SK-N-SH treated with all-trans-retinoic acid at 6 μM for 48 hours (cell line): ENCODE measurements around the gene MAP1S.

Experiments
- BACH2 ChIP-seq: fragments of 250-450 bp; sonication (Bioruptor Pico); IDR thresholded peaks from 2 replicates; pipeline ENCODE4 v1.9.0; 2021; ENCODE audit warnings: mild to moderate bottlenecking, borderline replicate concordance
- CREB5 ChIP-seq: fragments of 250-450 bp; sonication (Bioruptor Pico); IDR thresholded peaks from 2 replicates; pipeline ENCODE4 v1.5.1; 2020; ENCODE audit warnings: low read depth, mild to moderate bottlenecking, moderate library complexity
- CSDC2 ChIP-seq: fragments of 250-450 bp; sonication (Bioruptor Pico); IDR thresholded peaks from 2 replicates; pipeline ENCODE4 v1.5.0; 2020; ENCODE audit warnings: mild to moderate bottlenecking, moderate library complexity
- CSRNP3 ChIP-seq: fragments of 250-450 bp; sonication (Bioruptor Pico); IDR thresholded peaks from 2 replicates; pipeline ENCODE4 v1.5.1; 2021; ENCODE audit warnings: mild to moderate bottlenecking, moderate library complexity
- POU6F1 ChIP-seq: fragments of 250-450 bp; sonication (Bioruptor Pico); IDR thresholded peaks from 2 replicates; pipeline ENCODE4 v1.8.0; 2021; ENCODE audit warnings: low read depth, mild to moderate bottlenecking, moderate library complexity, borderline replicate concordance
- RARB ChIP-seq: fragments of 250-450 bp; sonication (Bioruptor Pico); IDR thresholded peaks from 2 replicates; pipeline ENCODE4 v1.8.0; 2021; ENCODE audit warnings: mild to moderate bottlenecking, moderate library complexity
- SNAI2 ChIP-seq: fragments of 250-450 bp; sonication (Bioruptor Pico); IDR thresholded peaks from 2 replicates; pipeline ENCODE4 v1.5.0; 2020; ENCODE audit warnings: mild to moderate bottlenecking, moderate library complexity
- TCF4 ChIP-seq: fragments of 250-450 bp; sonication (Bioruptor Pico); IDR thresholded peaks from 2 replicates; pipeline ENCODE4 v1.8.0; 2021; ENCODE audit warnings: mild to moderate bottlenecking, moderate library complexity, borderline replicate concordance
- TSHZ2 ChIP-seq: fragments of 250-450 bp; sonication (Bioruptor Pico); IDR thresholded peaks from 2 replicates; pipeline ENCODE4 v1.5.0; 2020; ENCODE audit warnings: mild to moderate bottlenecking, moderate library complexity
- ZFP3 ChIP-seq: fragments of 250-450 bp; sonication (Bioruptor Pico); IDR thresholded peaks from 2 replicates; pipeline ENCODE4 v1.5.0; 2020; ENCODE audit warnings: mild to moderate bottlenecking, moderate library complexity
- ZNF8 ChIP-seq: fragments of 450-650 bp; formaldehyde crosslinking; IDR thresholded peaks from 2 replicates; pipeline ENCODE4 v1.5.0; 2020; ENCODE audit warnings: mild to moderate bottlenecking, moderate library complexity

- TF ChIP-seq BACH2 (CRISPR knock-in tag) = no peak
- no peak for TF ChIP-seq SNAI2 (CRISPR knock-in tag)
- TF ChIP-seq TSHZ2 (CRISPR knock-in tag) = no peak
- TF ChIP-seq POU6F1 = no peak
- no peak for TF ChIP-seq RARB (CRISPR knock-in tag)
- no peak for TF ChIP-seq ZFP3 (CRISPR knock-in tag)
- TF ChIP-seq CSRNP3 (CRISPR knock-in tag) = no peak
- no peak for TF ChIP-seq ZNF8 (CRISPR knock-in tag)
- TF ChIP-seq CSDC2 = no peak
- TF ChIP-seq CREB5 (CRISPR knock-in tag) = no peak
- no peak for TF ChIP-seq TCF4 (CRISPR knock-in tag)
Measured at GRCh38 chr19:17722655-17723240, 3.5 kb downstream of the MAP1S start.
